Measurements from ENCODE around the gene HOMER2.

Gene HOMER2

DNA sequence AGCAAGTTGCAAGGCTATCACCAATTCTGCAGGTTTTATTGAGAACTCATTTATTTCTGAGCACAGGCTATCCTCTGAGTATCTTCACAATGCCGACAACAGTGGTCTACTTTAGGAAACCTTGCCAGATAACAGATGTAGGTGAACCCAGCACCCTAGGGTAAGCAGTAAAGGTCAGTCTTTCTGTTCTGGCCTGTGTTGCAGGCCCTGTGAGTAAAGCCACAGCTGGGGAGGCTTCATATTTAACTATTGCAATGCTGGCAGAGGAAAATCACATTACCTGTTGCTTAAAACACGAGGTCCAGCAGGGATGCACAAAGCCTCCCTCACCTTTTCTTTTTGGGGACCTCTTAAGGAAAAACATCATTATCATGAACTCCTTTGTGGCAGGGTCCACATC is 87.6 kb downstream of the HOMER2 start:
- TF ChIP-seq, protein P1, sequence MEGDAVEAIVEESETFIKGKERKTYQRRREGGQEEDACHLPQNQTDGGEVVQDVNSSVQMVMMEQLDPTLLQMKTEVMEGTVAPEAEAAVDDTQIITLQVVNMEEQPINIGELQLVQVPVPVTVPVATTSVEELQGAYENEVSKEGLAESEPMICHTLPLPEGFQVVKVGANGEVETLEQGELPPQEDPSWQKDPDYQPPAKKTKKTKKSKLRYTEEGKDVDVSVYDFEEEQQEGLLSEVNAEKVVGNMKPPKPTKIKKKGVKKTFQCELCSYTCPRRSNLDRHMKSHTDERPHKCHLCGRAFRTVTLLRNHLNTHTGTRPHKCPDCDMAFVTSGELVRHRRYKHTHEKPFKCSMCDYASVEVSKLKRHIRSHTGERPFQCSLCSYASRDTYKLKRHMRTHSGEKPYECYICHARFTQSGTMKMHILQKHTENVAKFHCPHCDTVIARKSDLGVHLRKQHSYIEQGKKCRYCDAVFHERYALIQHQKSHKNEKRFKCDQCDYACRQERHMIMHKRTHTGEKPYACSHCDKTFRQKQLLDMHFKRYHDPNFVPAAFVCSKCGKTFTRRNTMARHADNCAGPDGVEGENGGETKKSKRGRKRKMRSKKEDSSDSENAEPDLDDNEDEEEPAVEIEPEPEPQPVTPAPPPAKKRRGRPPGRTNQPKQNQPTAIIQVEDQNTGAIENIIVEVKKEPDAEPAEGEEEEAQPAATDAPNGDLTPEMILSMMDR (IDR thresholded peaks at IDR 0.05; ENCODE audit: low read depth, low read length, missing control alignments) = no peak
- H3K4me3 ChIP-seq (replicated peaks; ENCODE audit: low read depth, low read length) = no peak overlapping the region
- DNase-seq (ENCODE audit: extremely low read depth, low read depth) = no peak

DNA sequence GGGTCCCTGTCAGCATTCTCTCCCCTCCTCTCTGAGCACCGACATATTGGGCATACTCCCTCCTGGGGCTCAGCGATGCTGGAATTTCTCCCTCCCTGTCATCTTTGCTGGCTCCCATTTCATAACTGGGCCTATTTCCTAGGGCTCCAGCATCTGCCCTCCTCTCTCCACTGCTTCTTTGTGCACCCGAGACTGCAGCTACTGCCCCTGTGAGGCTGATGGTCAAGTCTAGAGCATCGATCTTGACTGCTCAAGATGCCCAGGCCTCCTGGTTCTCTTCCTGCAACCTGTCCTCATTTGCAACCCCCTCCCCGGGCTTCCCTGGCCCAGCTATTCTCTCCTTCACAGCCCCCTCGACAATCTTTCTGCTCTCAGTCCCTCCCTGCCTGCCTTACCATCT is 89.6 kb downstream of the HOMER2 start:
- TF ChIP-seq, protein P1 (IDR thresholded peaks at IDR 0.05; ENCODE audit: low read depth, low read length, missing control alignments) = no peak
- H3K4me3 ChIP-seq (replicated peaks; ENCODE audit: low read depth, low read length) = no peak overlapping the region
- no peak for DNase-seq (ENCODE audit: extremely low read depth, low read depth)

DNA sequence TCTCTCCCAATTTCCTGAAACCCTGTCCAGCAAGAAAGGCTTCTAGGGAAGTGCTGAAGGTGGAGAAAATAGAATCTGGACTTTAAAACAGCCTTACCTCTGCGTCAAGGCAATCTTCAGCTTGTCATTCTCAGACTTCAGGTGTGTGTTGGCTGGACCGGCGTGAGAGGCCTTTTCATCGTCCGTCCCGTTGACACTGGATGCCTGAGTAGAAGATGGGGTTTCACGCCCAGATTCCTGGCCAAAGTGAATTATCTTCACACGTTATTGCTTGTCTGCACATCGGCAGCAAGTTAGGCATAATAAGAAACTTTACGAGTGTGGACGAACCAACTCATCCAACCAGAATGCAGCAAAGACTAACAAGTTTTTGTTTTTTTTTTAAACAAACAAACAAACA is 93.6 kb downstream of the HOMER2 start:
- no peak for DNase-seq (ENCODE audit: extremely low read depth, low read depth)
- H3K4me3 ChIP-seq (replicated peaks; ENCODE audit: low read depth, low read length) = no peak overlapping the region
- TF ChIP-seq, protein P1 (IDR thresholded peaks at IDR 0.05; ENCODE audit: low read depth, low read length, missing control alignments) = no peak

DNA sequence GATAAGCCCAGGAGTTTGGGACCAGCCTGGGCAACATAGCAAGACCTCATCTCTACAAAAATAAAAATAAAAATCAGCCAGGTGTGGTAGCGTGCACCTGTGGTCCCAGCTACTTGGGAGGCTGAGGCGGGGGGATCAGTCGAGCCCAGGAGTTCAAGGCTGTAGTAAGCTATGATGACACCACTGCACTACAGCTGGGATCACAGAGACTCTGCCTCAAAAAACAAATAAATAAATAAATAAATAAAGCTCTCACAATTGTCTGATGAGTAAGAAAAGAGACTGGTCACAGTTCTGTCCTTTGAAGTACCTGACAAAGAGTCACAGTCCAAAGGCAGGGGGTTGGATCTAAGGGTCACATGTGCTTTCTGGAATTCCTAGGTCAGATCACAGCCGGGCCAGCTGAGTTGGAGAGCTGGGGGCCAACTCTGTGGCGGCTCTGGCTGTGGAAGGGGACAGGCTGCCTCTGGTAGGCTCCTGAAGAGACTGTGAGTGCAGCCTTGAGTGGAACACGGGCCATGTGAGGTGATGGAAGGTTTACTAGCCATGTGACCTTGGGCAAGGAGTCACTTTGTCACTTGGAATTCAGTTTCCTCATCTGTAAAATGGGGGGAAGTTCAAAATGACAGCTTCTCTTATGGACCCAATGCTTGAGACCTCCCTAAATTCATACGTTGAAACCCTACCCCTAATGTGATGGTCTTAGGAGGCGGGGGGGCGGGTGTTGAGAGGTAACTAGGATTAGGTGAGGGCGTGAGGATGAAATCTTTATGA is 95.9 kb downstream of the HOMER2 start:
- no peak for DNase-seq (ENCODE audit: extremely low read depth, low read depth)
- H3K4me3 ChIP-seq (replicated peaks; ENCODE audit: low read depth, low read length) = no peak overlapping the region
- TF ChIP-seq, protein P1 (IDR thresholded peaks at IDR 0.05; ENCODE audit: low read depth, low read length, missing control alignments) = no peak

DNA sequence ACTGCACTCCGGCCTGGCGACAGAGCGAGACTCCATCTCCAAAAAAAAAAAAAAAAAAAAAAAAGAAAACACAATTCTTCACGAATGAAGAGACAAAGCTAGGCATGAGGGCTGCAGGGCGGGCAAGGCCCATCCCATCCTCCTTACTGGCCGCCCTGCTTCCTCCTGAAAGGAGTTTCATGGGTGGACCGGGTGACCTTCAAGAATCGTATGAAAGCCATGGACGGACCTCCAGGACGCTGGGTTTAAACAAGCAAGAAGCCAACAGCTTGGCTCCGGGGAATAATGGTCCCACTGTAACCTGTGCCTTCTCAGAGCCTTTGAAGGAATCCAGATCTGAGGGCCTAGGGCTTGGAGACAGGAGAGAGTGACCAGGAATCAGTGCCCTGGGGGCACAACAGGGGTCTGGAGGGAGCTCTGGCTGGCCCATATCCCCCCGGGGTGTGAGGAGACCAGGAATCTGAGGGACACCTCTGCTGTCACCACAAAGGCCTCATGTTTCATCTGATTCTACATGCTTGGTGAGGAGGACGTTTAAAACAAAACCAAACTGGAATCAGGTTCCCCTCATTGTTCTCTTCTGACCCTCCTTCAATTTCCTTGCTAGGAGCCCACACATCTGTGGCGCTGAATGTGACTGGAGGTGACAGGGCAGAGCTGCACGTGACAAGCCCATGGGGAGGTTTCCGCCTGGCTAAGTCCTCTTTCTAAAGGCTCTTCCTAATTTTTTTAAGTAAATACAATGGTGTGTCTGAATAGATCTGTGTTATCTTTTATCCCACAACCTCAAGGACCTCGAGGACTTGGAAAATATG is 97.0 kb downstream of the HOMER2 start:
- TF ChIP-seq, protein P1 (IDR thresholded peaks at IDR 0.05; ENCODE audit: low read depth, low read length, missing control alignments) = no peak
- no peak overlapping the region for H3K4me3 ChIP-seq (replicated peaks; ENCODE audit: low read depth, low read length)
- DNase-seq (ENCODE audit: extremely low read depth, low read depth) = no peak

DNA sequence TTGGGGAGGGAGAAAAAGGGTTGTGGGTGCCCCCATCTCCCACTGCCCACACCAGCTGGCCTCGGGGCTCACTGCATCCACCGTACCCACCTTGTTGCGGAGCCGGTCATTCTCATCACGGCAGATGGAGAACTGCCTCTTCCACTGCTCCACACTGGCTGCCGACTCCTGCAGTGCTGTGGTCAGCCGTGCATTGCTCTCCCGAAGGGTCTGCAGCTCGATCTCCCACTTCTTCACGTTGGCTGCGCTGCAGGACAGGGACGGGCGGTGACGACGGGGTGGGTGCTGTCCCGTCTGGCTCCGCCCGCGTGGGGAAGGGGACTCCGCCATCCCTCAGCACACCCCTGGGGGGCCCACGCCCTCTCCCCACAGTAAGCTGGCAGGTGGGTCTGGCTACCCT is 98.0 kb downstream of the HOMER2 start:
- TF ChIP-seq, protein P1 (IDR thresholded peaks at IDR 0.05; ENCODE audit: low read depth, low read length, missing control alignments) = no peak
- H3K4me3 ChIP-seq (replicated peaks; ENCODE audit: low read depth, low read length) = no peak overlapping the region
- no peak for DNase-seq (ENCODE audit: extremely low read depth, low read depth)

Data from HFF-Myc (cell line).